Measurements from ENCODE around the gene DTL. TPM values are rescaled to one million over a fixed set of nuclear protein-coding genes. Genes with fewer than 3 reads are reported as not detected.

Gene DTL
- total RNA-seq, 4 donors from 2014 or later = 0.73 to 16.0 TPM; not detected in 2

DNA sequence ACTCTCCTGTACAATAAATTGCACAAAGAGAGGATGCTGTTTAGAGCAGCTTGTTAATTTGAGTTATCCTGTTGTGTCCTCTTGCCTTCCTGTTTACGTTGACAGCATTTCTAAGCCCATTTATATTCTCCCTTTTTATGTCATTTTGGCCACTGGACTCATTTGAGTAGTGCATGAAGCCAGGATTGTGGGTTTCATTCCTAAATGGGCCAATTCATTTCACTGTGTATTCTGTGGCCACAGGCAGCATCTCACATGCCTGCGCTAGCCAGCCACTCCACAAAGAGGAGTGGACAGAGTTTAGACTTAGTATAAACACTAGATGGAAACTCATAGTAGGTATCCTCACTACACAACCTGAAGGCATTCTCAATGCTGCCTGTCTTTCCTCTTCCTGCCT, 73.4 kb downstream of the DTL start:
- Histone ChIP-seq H3K36me3 (no peaks in the 10 kb centered on the region), H3K4me3 (no peak overlapping the region), H3K27me3 (no peaks in the 10 kb centered on the region), H3K9me3 (no peaks in the 10 kb centered on the region), H3K27ac (no peak overlapping the region), H3K4me1 (no peaks in the 10 kb centered on the region)
- DNase-seq = no peak
- intact Hi-C loops (cut with DNase I; ENCODE audit: low total_unique reads) = no loop called here
- TF ChIP-seq CTCF (IDR thresholded peaks at IDR 0.05) = no peak
- no peak for TF ChIP-seq POLR2A (IDR thresholded peaks at IDR 0.05)

- Histone ChIP-seq H3K9me3 (no peaks in the 10 kb centered on the region), H3K36me3 (no peaks in the 10 kb centered on the region), H3K27ac (no peak overlapping the region), H3K4me1 (no peaks in the 10 kb centered on the region), H3K4me3 (no peak overlapping the region), H3K27me3 (no peaks in the 10 kb centered on the region)
- TF ChIP-seq POLR2A (IDR thresholded peaks at IDR 0.05) (no peak), CTCF (IDR thresholded peaks at IDR 0.05) (no peak)
- intact Hi-C loops (cut with DNase I; ENCODE audit: low total_unique reads) = no loop called here
- DNase-seq = no peak
Measured at GRCh38 chr1:212109728-212110127, 74.2 kb downstream of the DTL start.

- H3K36me3 ChIP-seq = no peaks in the 10 kb centered on the region
- intact Hi-C loops (cut with DNase I; ENCODE audit: low total_unique reads) = no loop called here
- no peaks in the 10 kb centered on the region for H3K27me3 ChIP-seq
- DNase-seq = no peak
- H3K4me1 ChIP-seq = no peaks in the 10 kb centered on the region
- H3K9me3 ChIP-seq = no peaks in the 10 kb centered on the region
- TF ChIP-seq CTCF (IDR thresholded peaks at IDR 0.05) = no peak
- no peak for TF ChIP-seq POLR2A (IDR thresholded peaks at IDR 0.05)
- H3K27ac ChIP-seq = no peak overlapping the region
- H3K4me3 ChIP-seq = no peak overlapping the region
Measured at GRCh38 chr1:212110617-212111016, 75.1 kb downstream of the DTL start.

GRCh38 chr1:212111536-212111935, 76.0 kb downstream of the DTL start:
- no peak overlapping the region for H3K4me3 ChIP-seq
- H3K36me3 ChIP-seq = no peaks in the 10 kb centered on the region
- H3K27me3 ChIP-seq = no peaks in the 10 kb centered on the region
- intact Hi-C loops (cut with DNase I; ENCODE audit: low total_unique reads) = no loop called here
- no peak overlapping the region for H3K27ac ChIP-seq
- no peaks in the 10 kb centered on the region for H3K9me3 ChIP-seq
- no peaks in the 10 kb centered on the region for H3K4me1 ChIP-seq
- TF ChIP-seq CTCF (IDR thresholded peaks at IDR 0.05) (no peak), POLR2A (IDR thresholded peaks at IDR 0.05) (no peak)
- no peak for DNase-seq

- Histone ChIP-seq H3K36me3 (no peaks in the 10 kb centered on the region), H3K27me3 (no peaks in the 10 kb centered on the region), H3K9me3 (no peaks in the 10 kb centered on the region), H3K27ac (no peak overlapping the region), H3K4me1 (no peaks in the 10 kb centered on the region), H3K4me3 (no peak overlapping the region)
- DNase-seq = no peak
- TF ChIP-seq CTCF (IDR thresholded peaks at IDR 0.05) (no peak), POLR2A (IDR thresholded peaks at IDR 0.05) (no peak)
- intact Hi-C loops (cut with DNase I; ENCODE audit: low total_unique reads) = no loop called here
Measured at GRCh38 chr1:212113706-212114105, 78.2 kb downstream of the DTL start.
